Measurements from ENCODE around the gene MAB21L4.
A peak's percentile ranks its signal among the peaks of the same experiment; 100 is the strongest.

Gene MAB21L4

DNA sequence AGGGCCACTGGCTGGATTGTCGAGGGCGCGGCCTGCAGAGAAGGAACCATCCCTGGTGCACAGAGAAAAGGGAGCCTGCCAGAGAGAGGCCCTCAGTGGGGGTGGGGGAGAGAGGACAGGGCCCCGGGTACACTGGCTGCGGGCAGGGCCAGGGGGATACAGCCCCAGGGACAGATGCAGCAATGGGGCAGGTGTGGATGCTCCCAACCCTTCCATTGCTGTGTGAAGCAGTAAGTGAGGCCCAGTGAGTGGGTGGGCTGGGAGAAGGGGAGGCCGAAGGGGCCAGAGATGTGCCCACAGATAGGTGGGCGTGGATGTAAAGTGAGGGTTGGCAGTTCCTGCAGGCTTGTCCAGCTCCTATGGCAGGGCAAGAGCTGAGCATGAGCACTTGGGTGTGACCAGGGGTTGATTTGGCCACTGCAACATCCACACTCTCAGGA is 19.9 kb downstream of the MAB21L4 start:
- DNase-seq = no peak

DNA sequence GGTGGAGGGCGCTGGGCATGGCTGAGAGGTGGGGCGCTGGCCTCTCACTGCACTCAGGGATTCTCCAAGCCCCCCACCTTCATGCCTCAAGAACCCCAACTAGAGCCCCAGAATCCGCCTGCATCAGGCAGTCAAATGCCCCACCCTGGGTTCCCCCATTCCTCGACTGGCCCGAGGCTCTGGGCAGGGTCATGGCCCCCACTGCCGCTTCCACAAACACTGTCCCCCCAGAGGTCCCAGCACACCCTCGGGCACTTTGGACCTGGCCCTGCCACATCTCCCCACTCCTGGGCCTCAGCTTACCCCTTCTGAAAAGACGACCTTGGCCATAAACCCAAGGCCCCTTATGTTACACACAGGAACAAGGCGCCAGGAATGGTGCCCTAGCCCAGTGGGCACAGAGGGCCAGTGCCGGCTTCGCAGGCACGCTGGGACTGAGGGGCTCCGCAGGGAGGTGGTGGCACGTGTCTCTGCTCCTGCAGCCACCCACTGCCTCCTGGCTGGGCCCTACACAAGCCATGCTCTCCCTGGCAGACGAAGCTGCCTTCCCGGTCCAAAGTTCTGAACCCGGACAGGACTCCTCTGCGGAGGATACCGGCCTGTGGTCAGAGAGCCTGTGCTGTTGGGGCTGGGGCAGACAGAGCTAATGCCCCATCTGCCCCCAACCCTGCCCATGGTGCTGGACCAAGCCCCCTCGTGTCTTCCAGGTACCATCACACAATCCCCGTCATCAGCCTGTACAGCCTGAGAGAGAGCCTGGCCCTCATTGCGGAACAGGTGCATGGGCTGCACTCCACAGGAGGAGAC is 20.5 kb downstream of the MAB21L4 start:
- no peak for DNase-seq

DNA sequence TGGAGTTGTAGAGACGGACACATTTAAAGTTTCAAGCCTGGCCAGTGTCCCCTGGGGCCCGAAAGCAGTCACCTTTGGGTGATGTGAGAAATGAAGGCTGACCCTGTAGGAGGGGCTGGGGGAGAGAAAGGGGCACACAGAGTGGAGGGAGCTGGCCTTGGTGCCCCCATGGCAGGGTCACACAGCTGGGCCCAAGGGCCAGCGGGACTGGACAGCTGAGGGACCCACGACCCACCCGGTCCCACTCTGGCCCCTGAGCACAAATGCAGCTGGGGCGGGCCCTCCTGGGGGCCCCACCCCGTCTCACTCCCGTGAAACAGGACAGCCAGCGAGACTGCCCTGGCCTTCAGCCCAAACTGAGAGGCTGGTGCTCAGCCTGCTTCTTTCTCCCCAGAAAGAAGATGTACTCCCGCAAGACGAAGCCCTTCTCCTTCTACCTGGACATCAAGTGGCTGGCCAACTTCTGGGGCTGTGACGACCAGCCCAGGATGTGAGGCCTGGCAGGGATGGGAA is 21.2 kb downstream of the MAB21L4 start:
- no peak for DNase-seq

DNA sequence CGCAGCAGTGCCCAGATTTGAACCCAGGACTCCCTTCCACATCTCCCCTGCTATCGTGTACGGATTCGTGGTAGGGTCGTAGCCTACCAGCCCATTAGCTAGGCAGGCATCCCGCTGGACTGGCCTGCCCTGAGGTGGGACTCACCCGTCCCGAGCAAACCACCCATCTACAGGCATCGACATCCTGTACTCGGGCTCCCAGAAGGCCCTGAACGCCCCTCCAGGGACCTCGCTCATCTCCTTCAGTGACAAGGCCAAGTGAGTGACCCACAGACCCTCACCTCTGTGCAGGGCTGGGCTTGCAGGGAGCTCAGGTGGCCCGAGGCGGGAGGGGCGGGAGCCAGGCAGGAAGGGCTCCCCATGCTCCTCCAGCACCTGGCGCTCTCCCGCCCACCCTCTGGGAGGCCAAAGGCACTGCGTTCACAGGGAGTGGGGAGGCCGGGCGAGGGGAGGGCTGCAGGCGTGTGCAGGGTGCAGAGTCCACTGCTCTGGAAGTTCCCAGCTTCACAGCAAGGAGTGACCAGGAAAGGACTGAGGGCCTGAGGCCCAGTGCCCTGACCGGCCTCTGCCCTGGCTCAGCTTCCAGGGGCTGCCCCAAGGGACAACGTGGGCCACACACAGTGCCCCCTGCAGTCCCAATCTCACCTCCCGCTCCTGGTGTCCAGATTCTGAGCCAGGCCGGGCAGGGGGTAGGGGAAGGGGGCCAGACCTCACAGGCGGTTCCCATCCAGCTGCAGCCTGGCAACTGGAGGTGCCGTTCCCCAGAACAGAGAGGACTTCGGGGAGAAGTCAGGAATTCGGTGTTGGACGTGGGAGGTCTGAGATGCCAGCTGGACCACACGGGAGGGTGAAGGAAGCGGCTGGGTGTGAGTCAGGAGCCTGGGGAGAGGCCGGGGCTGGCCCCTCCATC is 21.9 kb downstream of the MAB21L4 start:
- no peak for DNase-seq

DNA sequence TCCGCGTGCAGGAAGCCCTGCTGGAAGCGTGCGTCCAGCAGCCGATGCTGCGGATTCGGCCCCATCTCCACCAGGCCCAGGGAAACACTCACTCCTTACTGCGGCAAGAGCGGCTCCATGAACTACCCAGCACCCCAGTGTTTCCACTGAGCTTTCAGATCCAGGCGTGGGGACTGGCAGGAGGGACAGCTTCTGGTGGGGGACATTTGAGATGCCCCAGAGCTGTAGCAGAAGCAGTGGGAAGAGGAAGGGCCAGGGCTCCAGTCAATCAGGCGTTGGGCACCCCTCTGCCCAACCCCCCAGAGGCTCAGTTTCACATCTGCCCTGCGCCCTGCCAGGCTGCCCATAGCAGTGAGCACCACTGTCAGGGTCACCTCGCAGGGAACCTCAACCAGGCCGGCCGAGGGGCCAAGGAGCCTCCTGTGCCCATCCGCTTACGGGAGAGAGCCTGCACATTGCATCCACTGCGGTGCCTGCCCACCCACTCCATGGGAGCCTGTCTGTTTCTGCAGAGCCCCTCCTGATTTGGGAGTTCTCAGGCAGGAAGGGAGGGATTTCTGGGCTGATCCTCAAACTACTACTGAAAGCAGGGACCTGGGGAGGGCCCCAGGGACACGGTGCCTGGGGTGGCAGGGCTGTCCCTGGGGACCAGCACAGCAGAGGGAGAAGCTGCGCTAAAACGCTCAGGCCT is 22.7 kb downstream of the MAB21L4 start:
- DNase-seq = no peak

DNA sequence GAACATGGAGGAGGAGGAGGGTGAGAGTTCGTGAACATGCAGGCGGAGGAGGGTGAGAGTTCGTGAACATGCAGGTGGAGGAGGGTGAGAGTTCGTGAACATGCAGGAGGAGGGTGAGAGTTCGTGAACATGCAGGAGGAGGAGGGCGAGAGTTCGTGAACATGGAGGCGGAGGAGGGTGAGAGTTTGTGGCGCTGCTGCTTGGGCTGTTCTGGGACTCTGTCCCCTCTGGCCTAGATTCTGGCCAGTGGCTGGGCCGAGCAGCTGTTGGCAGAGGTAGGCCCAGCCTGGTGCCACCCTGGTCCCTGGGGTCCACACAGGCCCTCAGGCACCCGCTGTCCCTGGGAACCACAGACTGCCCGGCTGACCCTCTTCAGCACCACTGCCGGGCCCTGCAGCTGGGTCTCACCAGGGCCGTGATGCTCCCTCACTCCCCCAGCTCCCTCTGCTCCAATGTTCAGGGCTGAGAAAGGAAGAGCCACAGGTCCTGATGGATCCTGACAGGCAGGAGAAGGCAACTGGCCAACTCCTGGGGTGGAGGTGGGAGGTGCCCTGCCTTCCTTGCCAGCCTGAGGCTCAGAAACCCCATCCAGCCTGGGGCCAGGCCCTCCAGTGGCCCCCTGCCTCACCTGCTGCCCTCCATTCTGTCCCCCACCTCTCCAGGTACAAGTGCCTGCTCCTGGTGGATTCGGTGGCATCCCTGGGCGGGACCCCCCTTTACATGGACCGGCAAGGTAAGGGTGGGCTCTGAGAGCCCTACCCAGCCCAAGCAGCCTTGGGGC is 23.4 kb downstream of the MAB21L4 start:
- no peak for DNase-seq

DNA sequence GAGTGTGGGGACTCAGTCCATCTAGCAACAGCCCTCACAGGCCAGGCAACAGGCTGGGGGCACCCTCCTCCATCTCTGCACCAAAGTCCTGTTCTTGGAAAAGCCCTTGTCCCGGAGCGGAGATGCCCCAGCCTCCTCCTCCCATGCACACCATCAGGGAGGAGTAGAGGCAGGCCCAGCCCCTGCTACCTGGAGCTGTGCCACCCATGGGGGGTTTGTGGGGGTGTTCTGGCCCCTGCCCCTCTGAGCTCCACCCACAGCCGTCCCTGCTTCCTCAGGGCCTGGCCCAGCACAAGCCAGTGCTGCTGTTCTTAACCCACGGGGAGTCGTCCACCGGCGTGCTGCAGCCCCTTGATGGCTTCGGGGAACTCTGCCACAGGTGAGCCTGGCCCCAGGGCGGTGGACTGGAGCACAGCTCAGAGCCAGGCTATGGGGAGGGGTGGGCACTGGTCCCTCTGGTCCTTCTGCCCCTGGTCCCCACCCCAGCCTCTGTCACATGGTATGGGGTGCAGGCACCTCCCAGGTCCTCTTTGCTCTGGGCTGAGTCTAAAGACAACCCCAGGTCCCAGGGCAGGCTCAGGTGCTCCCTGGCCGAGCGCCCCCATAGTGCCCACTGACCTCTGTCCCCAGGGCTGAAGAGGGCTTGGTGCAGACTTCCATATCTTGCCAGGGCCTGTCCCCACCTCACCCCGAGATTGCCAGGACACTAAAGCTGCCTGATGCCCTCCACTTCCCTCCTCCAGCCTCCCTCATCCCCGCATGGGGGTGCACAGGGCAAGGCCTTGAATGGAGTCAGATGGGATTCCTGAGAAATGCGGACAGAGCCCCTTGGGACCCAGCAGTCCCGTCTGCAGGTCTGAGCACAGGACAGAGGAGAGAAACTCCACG is 24.6 kb downstream of the MAB21L4 start:
- DNase-seq = no peak

DNA sequence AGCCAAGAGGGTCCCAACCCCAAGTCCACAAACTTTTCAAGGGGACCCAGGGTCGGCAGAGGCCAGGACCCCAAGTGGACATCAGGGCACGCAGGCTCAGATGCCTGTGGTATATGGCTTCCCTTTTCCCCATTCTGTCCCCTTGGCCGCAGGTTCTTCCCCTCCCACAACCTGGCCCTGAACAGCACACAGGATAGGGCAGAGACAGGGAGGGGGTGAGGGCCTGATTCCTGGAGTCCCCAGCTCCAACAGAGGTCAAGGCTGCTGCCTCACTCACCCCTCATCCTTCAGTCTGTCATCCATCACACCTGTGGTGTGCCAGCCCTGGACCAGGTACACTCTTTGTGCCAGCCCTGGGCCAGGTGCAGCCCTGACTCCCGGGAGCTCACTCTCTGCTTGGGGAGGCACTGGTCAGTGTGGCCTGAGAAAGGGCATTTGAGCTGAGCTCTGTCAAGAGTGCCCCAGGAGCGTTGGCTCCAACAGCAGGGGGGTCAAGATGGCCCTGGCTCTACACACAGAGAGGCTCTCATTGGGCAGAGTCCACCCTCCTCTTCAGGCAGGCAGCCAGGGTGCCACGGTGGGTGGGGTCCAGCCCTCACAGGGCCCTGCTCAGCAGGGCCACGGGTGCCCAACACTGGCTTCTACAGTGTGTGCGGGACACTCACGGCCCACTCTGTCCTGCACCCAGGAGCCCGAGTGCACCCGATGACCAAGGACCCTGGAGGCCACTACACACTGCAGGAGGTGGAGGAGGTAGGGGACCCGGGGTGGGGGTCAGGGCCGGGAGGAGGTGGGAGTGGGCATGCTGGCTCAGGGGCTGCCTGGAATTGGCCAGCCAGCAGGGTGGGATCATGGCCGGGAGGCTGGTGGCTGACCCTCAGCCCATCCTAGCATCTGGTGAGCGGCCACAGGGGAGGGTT is 25.7 kb downstream of the MAB21L4 start:
- DNase-seq = no peak

DNA sequence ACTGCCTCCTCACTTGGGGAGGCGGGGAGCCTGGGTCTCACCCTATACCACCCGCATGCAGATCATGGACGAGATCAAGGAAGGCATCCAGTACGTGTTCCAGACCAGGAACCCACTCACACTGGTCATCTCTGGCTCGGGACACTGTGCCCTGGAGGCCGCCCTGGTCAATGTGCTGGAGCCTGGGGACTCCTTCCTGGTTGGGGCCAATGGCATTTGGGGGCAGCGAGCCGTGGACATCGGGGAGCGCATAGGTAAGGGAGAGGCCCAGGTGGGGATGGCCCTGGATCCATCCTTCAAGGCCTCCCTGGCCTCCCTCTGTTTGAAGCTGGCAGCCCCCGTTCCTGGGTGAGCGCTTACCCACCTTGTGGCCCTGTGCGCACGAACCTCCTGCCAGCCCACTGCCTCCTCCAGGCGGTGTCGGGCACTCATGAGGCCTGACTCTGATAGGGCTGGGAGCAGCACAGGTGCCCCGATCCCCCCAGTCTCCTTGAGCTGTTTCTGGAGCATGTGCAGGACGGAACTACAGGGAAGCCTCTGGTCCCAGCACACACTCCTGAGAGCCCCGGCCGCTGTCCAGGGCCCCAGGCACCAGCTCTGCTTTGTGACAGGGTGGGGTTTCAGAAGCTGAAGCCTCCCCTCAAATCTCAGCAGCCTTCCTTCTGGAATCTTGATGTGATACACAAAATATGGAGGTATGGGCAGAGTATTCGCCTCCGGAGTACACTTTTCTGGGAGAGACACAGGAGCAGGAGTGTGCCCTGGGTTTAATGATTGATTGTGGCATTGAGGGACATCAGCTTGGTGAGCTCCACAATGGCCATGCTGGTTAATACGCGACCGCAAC is 26.6 kb downstream of the MAB21L4 start:
- DNase-seq = no peak

DNA sequence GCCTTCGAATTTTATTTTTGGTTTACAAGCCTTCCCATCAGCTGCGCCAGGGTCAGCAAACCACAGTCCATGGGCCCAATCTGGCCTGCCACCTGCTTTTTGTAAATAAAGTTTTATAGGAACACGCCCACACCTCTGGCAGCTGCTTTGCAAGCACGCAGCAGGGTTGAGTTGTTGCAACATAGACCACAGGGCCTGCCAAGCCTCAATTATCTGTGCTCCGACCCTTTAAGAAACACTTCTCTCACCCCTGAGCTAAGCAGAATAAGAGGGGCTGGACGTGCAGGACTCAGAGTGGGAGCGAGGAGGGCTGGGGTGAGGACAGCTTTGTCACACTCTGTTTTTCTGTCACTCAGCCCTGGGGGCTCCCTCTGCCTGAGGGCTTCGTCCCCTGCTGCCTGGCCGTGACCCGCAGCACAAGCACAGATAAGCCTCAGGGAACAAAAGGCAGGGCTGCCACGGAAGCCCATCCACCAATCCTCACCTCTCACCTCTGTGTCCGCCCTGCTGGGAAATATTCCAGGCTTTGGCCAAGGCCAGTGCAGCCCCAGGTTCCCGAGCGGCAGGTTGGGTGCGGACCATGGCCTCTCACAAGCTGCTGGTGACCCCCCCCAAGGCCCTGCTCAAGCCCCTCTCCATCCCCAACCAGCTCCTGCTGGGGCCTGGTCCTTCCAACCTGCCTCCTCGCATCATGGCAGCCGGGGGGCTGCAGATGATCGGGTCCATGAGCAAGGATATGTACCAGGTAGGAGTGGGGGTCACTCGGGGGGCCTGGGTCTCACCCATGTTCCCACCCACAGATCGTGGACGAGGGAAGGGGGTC is 27.5 kb downstream of the MAB21L4 start, which contains the start of gene AGXT:
Gene AGXT, plus strand, starts transcription at position 539 of the 823 bp plus-strand sequence. Its CDS starts 42 bp downstream, at position 581.
- DNase-seq = peak; percentile 41

DNA sequence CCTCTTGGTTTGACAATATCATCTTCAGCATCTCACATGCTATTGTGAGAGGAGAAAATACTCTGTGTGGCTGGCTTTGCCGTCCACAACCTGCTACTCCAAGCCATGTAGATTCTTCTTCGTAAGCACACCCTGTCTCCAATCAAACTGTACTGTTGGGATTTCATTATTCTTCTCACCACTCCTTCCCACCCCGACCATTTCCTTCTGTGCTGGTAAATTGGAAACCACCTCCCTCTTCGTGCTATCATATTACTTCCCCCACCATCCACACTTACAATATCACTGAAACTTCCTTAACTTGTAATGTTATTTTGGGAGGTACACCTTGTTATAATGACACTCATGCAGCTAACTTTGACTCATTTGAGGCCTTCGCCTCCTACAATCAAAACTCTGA is 30.6 kb downstream of the MAB21L4 start:
- no peak for DNase-seq

DNA sequence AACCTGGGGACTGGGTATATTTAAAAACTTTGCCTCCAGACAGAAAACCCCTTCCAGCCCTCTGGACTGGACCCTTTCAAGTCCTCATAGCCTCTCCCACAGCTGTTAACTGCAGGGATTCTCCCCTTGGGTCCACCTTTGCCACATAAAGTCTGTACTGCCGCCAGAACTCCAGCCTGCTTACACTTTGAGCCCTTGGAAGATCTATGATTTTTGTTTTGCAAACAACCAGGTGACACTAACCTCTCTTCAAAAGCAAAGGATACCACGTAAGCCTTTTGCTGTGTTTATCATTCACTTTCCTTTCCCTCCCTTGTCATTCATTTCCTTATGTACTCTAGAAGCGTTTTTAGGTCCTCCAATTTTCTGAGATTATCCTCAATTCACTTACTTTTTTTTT is 31.5 kb downstream of the MAB21L4 start:
- DNase-seq = no peak

DNA sequence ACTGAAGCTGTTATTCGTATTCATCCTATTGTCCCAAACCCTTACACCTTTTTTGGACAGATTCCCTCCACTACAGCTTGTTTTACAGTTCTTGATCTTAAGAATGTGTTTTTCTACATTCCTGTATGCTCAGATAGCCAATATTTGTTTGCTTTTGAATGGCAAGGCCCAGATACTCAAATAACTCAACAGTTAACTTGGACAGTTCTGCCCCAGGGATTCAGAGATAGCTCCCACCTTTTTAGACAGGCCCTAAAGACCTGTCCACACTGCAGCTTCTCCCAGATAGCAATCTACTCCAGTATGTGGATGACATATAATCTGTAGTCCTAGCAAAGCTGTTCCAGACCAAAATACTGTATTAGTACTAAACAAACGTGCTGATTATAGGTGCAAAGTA is 34.4 kb downstream of the MAB21L4 start:
- DNase-seq = no peak

DNA sequence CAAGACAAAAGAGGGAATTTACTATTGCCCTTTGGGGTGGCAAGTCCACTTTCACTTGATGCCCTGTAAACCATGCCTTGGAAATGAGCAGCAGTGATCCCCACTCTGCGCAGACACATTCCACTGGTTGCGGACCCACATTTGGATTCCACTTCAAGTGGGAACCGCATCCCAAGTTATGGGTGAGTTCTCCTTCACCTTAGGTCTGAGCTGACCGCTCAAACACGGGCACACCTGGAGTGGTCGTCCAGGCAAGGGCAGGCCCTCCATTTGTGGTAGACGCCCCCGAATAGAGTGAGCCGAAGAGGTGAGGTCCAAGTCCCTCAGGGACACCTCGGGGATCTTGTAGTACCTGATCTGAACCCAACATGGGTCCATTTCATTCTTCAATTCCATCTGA is 37.1 kb downstream of the MAB21L4 start:
- DNase-seq = no peak

DNA sequence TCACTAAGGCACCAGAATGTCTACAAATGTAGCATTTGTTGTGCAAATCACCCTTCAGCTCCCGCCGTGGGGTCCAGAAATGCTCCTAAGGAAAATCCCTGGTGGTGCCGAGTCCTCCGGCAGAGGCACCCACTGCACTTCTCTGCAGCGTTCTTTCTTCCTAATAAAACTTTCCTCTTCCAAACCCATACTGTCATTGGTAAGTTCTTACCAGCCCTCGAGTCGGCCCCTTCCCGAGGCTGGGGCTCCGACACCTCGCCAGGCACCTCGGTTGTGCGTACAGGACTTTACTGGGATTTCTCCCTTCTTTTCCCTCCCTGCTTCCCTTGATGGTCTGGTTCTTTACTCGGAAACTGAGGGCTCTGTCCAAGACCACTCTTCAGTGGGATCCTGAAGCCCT is 37.6 kb downstream of the MAB21L4 start:
- DNase-seq = no peak

DNA sequence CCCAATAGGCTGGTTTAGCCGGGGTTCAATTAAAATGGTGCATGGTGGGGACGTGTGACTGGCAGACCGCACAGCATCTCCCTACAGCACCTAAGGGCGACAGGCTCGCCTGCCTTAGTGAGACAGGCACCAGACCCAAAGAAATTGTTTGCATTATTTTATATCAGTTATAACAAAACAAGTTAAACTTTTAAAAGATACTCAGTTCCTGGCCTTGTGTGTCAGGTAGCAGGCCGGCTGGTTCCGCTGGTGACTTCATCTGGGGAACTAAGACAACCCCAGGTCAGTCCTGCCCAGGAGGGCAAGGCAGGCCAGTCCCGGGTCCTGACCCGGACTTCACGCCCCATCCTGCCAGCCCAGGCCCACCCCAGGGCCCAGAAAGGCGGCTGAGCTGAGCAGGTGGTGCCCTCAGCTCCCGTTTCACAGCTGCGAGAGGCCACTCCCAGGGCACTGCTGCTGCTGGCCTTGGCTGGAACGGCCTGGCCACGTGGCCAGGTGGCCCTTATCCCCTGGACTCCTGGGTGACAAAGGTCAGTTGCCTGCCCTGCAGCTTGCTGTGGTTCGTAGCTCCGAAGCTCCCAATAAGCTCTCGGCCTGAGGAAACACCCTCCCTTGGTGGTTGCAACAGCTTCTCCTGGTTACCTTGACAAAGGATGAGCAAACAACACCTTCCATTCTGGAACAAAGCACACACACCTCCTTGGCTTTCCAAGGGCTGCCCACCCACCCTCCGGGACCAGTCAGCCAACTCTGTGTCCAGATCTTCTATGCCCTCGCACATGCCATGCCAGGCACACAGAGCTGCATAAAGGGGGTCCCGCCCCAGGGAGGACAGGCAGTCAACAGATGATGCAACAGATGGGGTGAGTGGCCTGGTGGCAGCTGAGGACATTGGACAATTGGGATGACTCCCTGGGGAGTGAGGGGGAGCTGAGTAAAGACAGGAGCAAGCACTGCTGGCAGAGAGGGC is 38.6 kb downstream of the MAB21L4 start:
- no peak for DNase-seq
